ENCODE results near the gene DENND2D. TPM values are rescaled to one million over a fixed set of nuclear protein-coding genes. Genes with fewer than 3 reads are reported as not detected.

DENND2D gene
- total and polyA plus RNA-seq, 2 experiments from 2014 or later: 2.5 to 3.0 TPM

DNA sequence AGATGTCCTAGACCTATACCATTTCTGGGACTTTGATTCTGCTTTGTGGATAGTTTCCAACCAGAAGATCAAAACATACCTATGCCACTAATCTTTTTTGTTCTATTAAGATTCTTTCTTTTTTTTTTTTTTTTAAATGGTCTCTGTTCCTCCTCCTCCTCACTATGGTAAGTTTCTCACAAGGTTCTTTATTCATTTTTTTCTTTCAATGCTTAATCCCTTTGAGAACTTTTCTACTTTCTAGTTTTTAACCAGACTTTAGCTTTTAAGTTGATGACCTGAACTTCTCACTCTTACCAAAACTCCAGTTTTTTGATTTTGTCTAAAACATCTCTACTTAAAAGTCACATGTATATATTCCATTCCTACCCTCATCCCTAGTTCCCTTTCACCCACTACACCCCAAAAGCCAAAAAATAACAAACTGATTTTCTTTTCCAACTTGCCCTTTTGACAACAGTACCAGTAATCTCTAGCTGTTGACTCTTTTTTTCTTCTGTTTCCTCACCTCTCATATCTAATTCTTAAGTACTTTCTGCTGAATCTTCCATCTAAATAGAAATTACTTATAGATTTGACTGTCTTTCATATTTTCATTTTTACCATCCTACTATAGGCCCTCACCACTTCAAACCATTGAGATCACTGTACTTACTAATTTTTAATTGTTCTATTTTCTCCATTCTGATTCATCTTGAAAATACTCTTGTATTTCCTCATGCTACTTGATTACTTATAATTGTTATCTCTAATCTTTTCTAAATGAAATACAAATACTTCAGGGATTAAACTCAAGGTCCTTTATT, 54.3 kb downstream of the DENND2D start:
- Mint-ChIP-seq H3K36me3 (ENCODE audit: low read depth) (peaks cover 23% of the 10 kb centered on the region), H3K4me1 (peaks cover 14% of the 10 kb centered on the region), H3K27me3 (ENCODE audit: insufficient read depth, low read depth, poor library complexity) (no peaks in the 10 kb centered on the region), H3K9me3 (no peaks in the 10 kb centered on the region), H3K4me3 (no peak overlapping the region), H3K27ac (no peak overlapping the region)
- peaks cover 12% of the 10 kb centered on the region; the same call in 1 of the 2 replicates for H3K36me3 ChIP-seq (ENCODE audit: insufficient read depth)
- no peak overlapping the region for H3K4me3 ChIP-seq
- no peak overlapping the region for H3K27ac ChIP-seq (ENCODE audit: low read depth)
- H3K27me3 ChIP-seq (ENCODE audit: insufficient read depth): no peaks in the 10 kb centered on the region
- DNase-seq (ENCODE audit: low spot score) (no peak), ATAC-seq (no peak)
- no peak overlapping the region for H2AFZ ChIP-seq
- H4K20me1 ChIP-seq (replicated peaks; ENCODE audit: insufficient read depth): peaks cover 5% of the 10 kb centered on the region
- no peaks in the 10 kb centered on the region for H3F3A ChIP-seq (replicated peaks; ENCODE audit: low read depth)
- H3K4me2 ChIP-seq: no peak overlapping the region
- TF ChIP-seq ZNF331 (CRISPR knock-in tag; IDR thresholded peaks at IDR 0.05; ENCODE audit: low read depth) (no peak), POLR2AphosphoS5 (IDR thresholded peaks at IDR 0.05; ENCODE audit: low read depth) (no peak), STAT1 (IDR thresholded peaks at IDR 0.05; ENCODE audit: unreplicated experiment) (no peak), NANOG (IDR thresholded peaks at IDR 0.05; ENCODE audit: borderline replicate concordance) (no peak), ZNF114 (CRISPR knock-in tag; IDR thresholded peaks at IDR 0.05) (no peak), EZH2phosphoT487 (IDR thresholded peaks at IDR 0.05; ENCODE audit: unreplicated experiment) (no peak), JUNB (IDR thresholded peaks at IDR 0.05; ENCODE audit: unreplicated experiment) (no peak), CREB1 (CRISPR knock-in tag; IDR thresholded peaks at IDR 0.05; ENCODE audit: low read depth) (no peak), EZH2 (IDR thresholded peaks at IDR 0.05; ENCODE audit: low read depth, unreplicated experiment) (no peak)
- TF ChIP-seq, protein P1, sequence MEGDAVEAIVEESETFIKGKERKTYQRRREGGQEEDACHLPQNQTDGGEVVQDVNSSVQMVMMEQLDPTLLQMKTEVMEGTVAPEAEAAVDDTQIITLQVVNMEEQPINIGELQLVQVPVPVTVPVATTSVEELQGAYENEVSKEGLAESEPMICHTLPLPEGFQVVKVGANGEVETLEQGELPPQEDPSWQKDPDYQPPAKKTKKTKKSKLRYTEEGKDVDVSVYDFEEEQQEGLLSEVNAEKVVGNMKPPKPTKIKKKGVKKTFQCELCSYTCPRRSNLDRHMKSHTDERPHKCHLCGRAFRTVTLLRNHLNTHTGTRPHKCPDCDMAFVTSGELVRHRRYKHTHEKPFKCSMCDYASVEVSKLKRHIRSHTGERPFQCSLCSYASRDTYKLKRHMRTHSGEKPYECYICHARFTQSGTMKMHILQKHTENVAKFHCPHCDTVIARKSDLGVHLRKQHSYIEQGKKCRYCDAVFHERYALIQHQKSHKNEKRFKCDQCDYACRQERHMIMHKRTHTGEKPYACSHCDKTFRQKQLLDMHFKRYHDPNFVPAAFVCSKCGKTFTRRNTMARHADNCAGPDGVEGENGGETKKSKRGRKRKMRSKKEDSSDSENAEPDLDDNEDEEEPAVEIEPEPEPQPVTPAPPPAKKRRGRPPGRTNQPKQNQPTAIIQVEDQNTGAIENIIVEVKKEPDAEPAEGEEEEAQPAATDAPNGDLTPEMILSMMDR (conservative IDR thresholded peaks at IDR 0.05; ENCODE audit: low read depth in 2 of 2): no peak
- TF ChIP-seq, protein P2, sequence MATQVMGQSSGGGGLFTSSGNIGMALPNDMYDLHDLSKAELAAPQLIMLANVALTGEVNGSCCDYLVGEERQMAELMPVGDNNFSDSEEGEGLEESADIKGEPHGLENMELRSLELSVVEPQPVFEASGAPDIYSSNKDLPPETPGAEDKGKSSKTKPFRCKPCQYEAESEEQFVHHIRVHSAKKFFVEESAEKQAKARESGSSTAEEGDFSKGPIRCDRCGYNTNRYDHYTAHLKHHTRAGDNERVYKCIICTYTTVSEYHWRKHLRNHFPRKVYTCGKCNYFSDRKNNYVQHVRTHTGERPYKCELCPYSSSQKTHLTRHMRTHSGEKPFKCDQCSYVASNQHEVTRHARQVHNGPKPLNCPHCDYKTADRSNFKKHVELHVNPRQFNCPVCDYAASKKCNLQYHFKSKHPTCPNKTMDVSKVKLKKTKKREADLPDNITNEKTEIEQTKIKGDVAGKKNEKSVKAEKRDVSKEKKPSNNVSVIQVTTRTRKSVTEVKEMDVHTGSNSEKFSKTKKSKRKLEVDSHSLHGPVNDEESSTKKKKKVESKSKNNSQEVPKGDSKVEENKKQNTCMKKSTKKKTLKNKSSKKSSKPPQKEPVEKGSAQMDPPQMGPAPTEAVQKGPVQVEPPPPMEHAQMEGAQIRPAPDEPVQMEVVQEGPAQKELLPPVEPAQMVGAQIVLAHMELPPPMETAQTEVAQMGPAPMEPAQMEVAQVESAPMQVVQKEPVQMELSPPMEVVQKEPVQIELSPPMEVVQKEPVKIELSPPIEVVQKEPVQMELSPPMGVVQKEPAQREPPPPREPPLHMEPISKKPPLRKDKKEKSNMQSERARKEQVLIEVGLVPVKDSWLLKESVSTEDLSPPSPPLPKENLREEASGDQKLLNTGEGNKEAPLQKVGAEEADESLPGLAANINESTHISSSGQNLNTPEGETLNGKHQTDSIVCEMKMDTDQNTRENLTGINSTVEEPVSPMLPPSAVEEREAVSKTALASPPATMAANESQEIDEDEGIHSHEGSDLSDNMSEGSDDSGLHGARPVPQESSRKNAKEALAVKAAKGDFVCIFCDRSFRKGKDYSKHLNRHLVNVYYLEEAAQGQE (IDR thresholded peaks at IDR 0.05; ENCODE audit: unreplicated experiment): no peak
- TF ChIP-seq, protein P3, sequence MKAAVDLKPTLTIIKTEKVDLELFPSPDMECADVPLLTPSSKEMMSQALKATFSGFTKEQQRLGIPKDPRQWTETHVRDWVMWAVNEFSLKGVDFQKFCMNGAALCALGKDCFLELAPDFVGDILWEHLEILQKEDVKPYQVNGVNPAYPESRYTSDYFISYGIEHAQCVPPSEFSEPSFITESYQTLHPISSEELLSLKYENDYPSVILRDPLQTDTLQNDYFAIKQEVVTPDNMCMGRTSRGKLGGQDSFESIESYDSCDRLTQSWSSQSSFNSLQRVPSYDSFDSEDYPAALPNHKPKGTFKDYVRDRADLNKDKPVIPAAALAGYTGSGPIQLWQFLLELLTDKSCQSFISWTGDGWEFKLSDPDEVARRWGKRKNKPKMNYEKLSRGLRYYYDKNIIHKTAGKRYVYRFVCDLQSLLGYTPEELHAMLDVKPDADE (IDR thresholded peaks at IDR 0.05): no peak
- TF ChIP-seq, protein P4, sequence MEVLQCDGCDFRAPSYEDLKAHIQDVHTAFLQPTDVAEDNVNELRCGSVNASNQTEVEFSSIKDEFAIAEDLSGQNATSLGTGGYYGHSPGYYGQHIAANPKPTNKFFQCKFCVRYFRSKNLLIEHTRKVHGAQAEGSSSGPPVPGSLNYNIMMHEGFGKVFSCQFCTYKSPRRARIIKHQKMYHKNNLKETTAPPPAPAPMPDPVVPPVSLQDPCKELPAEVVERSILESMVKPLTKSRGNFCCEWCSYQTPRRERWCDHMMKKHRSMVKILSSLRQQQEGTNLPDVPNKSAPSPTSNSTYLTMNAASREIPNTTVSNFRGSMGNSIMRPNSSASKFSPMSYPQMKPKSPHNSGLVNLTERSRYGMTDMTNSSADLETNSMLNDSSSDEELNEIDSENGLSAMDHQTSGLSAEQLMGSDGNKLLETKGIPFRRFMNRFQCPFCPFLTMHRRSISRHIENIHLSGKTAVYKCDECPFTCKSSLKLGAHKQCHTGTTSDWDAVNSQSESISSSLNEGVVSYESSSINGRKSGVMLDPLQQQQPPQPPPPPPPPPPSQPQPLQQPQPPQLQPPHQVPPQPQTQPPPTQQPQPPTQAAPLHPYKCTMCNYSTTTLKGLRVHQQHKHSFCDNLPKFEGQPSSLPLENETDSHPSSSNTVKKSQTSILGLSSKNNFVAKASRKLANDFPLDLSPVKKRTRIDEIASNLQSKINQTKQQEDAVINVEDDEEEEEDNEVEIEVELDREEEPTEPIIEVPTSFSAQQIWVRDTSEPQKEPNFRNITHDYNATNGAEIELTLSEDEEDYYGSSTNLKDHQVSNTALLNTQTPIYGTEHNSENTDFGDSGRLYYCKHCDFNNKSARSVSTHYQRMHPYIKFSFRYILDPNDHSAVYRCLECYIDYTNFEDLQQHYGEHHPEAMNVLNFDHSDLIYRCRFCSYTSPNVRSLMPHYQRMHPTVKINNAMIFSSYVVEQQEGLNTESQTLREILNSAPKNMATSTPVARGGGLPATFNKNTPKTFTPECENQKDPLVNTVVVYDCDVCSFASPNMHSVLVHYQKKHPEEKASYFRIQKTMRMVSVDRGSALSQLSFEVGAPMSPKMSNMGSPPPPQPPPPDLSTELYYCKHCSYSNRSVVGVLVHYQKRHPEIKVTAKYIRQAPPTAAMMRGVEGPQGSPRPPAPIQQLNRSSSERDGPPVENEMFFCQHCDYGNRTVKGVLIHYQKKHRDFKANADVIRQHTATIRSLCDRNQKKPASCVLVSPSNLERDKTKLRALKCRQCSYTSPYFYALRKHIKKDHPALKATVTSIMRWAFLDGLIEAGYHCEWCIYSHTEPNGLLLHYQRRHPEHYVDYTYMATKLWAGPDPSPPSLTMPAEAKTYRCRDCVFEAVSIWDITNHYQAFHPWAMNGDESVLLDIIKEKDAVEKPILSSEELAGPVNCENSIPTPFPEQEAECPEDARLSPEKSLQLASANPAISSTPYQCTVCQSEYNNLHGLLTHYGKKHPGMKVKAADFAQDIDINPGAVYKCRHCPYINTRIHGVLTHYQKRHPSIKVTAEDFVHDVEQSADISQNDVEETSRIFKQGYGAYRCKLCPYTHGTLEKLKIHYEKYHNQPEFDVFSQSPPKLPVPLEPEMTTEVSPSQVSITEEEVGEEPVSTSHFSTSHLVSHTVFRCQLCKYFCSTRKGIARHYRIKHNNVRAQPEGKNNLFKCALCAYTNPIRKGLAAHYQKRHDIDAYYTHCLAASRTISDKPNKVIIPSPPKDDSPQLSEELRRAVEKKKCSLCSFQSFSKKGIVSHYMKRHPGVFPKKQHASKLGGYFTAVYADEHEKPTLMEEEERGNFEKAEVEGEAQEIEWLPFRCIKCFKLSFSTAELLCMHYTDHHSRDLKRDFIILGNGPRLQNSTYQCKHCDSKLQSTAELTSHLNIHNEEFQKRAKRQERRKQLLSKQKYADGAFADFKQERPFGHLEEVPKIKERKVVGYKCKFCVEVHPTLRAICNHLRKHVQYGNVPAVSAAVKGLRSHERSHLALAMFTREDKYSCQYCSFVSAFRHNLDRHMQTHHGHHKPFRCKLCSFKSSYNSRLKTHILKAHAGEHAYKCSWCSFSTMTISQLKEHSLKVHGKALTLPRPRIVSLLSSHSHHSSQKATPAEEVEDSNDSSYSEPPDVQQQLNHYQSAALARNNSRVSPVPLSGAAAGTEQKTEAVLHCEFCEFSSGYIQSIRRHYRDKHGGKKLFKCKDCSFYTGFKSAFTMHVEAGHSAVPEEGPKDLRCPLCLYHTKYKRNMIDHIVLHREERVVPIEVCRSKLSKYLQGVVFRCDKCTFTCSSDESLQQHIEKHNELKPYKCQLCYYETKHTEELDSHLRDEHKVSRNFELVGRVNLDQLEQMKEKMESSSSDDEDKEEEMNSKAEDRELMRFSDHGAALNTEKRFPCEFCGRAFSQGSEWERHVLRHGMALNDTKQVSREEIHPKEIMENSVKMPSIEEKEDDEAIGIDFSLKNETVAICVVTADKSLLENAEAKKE (CRISPR knock-in tag; IDR thresholded peaks at IDR 0.05): no peak
- H3K79me2 ChIP-seq (replicated peaks; ENCODE audit: insufficient read depth): peaks cover 82% of the 10 kb centered on the region
- no peaks in the 10 kb centered on the region for H3K9me2 ChIP-seq (ENCODE audit: insufficient read depth)
- H3K4me1 ChIP-seq (ENCODE audit: insufficient read depth): peaks cover 10% of the 10 kb centered on the region
